ENCODE data around the gene HDGFL3.

DNA sequence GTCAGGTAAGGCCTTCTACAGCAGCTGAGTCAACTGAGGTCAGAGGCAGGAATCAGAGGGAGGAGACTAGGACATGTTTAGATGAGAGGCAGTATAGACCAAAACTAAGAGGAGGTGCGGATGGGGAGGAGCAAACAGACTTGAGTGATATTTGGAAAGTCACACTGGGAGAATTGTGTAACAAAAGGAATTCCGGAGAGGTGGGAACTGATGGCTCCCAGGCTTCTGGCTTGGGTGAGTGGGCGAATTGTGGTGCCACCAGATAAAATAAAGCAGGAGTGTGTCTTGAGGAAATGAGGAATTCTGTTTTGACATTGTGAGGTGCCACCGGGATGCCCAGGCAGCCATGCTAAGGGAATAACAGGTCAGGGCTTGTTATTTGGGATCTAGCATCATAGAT lies 103.5 kb downstream of the HDGFL3 start:
- TF ChIP-seq, protein P1, sequence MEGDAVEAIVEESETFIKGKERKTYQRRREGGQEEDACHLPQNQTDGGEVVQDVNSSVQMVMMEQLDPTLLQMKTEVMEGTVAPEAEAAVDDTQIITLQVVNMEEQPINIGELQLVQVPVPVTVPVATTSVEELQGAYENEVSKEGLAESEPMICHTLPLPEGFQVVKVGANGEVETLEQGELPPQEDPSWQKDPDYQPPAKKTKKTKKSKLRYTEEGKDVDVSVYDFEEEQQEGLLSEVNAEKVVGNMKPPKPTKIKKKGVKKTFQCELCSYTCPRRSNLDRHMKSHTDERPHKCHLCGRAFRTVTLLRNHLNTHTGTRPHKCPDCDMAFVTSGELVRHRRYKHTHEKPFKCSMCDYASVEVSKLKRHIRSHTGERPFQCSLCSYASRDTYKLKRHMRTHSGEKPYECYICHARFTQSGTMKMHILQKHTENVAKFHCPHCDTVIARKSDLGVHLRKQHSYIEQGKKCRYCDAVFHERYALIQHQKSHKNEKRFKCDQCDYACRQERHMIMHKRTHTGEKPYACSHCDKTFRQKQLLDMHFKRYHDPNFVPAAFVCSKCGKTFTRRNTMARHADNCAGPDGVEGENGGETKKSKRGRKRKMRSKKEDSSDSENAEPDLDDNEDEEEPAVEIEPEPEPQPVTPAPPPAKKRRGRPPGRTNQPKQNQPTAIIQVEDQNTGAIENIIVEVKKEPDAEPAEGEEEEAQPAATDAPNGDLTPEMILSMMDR (IDR thresholded peaks at IDR 0.05; ENCODE audit: extremely low read depth in 1 of 2, insufficient read depth in 1 of 2, low read depth in 1 of 2, low read length in 2 of 2), result no peak
- TF ChIP-seq POLR2A (IDR thresholded peaks at IDR 0.05; ENCODE audit: low read depth, low read length), result no peak
- TF ChIP-seq POLR2AphosphoS5 (IDR thresholded peaks at IDR 0.05; ENCODE audit: insufficient read depth, low read depth, low read length), result no peak
- no peak for TF ChIP-seq JUN (IDR thresholded peaks at IDR 0.05; ENCODE audit: borderline replicate concordance, insufficient read depth, insufficient read length, low read depth)
- TF ChIP-seq EZH2 (IDR thresholded peaks at IDR 0.05; ENCODE audit: borderline replicate concordance, low read depth, low read length, severe bottlenecking), result no peak

Measured in endothelial cell of umbilical vein (primary cell).